GM23338 (cell line): ENCODE data around the gene CBX6. TPM values are rescaled to one million over a fixed set of nuclear protein-coding genes. Genes with fewer than 3 reads are reported as not detected.

Experiments used
- ATAC-seq: fragments of 200-7000 bp; cut with Tn5 transposase; 3 replicates; pipeline ENCODE4 v1.9.1; 2020
- DNase-seq: peaks from one replicate; pipeline ENCODE4 v3.0.0-alpha.2; 2015; ENCODE audit warnings: low spot score
- H2AFZ ChIP-seq: fragments of 200-600 bp; sonication (generic); 2 replicates; pipeline ENCODE4 v1.8.0; 2016; ENCODE audit warnings: antibody characterized with exemption, mild to moderate bottlenecking, moderate library complexity
- H3F3A ChIP-seq: fragments of 200-600 bp; sonication (generic); replicated peaks from 2 replicates; pipeline ENCODE4 v1.8.0; 2017; ENCODE audit warnings: antibody characterized with exemption, mixed run types, low read depth
- H3K27ac ChIP-seq: fragments of 200-600 bp; sonication (generic); 2 replicates; pipeline ENCODE4 v1.6.1; 2016; ENCODE audit warnings: low read depth
- H3K27me3 ChIP-seq: fragments of 200-600 bp; sonication (generic); 2 replicates; pipeline ENCODE4 v1.8.0; 2016; ENCODE audit warnings: mild to moderate bottlenecking, mixed run types, moderate library complexity; ENCODE audit not compliant: insufficient read depth
- H3K36me3 ChIP-seq: fragments of 200-600 bp; sonication (generic); 2 replicates; pipeline ENCODE4 v1.8.0; 2016; ENCODE audit warnings: mild to moderate bottlenecking; ENCODE audit not compliant: insufficient read depth
- H3K4me1 ChIP-seq: fragments of 200-600 bp; sonication (generic); 2 replicates; pipeline ENCODE4 v1.8.0; 2016; ENCODE audit warnings: mild to moderate bottlenecking, moderate library complexity; ENCODE audit not compliant: insufficient read depth
- H3K4me2 ChIP-seq: fragments of 200-600 bp; sonication (generic); 2 replicates; pipeline ENCODE4 v1.7.1; 2017; ENCODE audit warnings: mixed run types
- H3K4me3 ChIP-seq: fragments of 200-600 bp; sonication (generic); 2 replicates; pipeline ENCODE4 v1.6.1; 2016; ENCODE audit warnings: mixed run types
- H3K79me2 ChIP-seq: fragments of 200-600 bp; sonication (generic); replicated peaks from 2 replicates; pipeline ENCODE4 v1.8.0; 2017; ENCODE audit warnings: mild to moderate bottlenecking; ENCODE audit not compliant: insufficient read depth
- H3K9me2 ChIP-seq: fragments of 200-600 bp; sonication (generic); 2 replicates; pipeline ENCODE4 v1.8.0; 2017; ENCODE audit not compliant: insufficient read depth
- H4K20me1 ChIP-seq: fragments of 200-600 bp; sonication (generic); replicated peaks from 2 replicates; pipeline ENCODE4 v1.8.0; 2017; ENCODE audit warnings: mild to moderate bottlenecking; ENCODE audit not compliant: insufficient read depth
- H3K27ac Mint-ChIP-seq: 2 replicates; pipeline ENCODE4 v1.8.0; 2020; ENCODE audit warnings: inconsistent platforms, mild to moderate bottlenecking, moderate library complexity, mixed read lengths
- H3K27me3 Mint-ChIP-seq: 3 replicates; pipeline ENCODE4 v1.8.0; 2022; ENCODE audit warnings: low read depth, mild to moderate bottlenecking, moderate library complexity, mixed read lengths, inconsistent platforms; ENCODE audit not compliant: insufficient read depth, poor library complexity
- H3K36me3 Mint-ChIP-seq: 3 replicates; pipeline ENCODE4 v1.8.0; 2021; ENCODE audit warnings: low read depth, mild to moderate bottlenecking, inconsistent platforms, moderate library complexity, mixed read lengths
- H3K4me1 Mint-ChIP-seq: 3 replicates; pipeline ENCODE4 v1.8.0; 2020; ENCODE audit warnings: mild to moderate bottlenecking, inconsistent platforms, mixed read lengths
- H3K4me3 Mint-ChIP-seq: 3 replicates; pipeline ENCODE4 v1.8.0; 2021; ENCODE audit warnings: moderate library complexity, mild to moderate bottlenecking, inconsistent platforms, mixed read lengths
- H3K9me3 Mint-ChIP-seq: 3 replicates; pipeline ENCODE4 v1.8.0; 2020; ENCODE audit warnings: moderate library complexity, mild to moderate bottlenecking, inconsistent platforms, mixed read lengths
- CREB1 ChIP-seq: fragments of 250-450 bp; sonication (Bioruptor Pico); IDR thresholded peaks from 2 replicates; pipeline ENCODE4 v1.5.0; 2020; ENCODE audit warnings: low read depth, mild to moderate bottlenecking, moderate library complexity
- EZH2 ChIP-seq: fragments of 200-600 bp; sonication (generic); IDR thresholded peaks from one replicate; pipeline ENCODE4 v1.8.0; 2017; ENCODE audit warnings: antibody characterized with exemption, mild to moderate bottlenecking, low read depth; ENCODE audit not compliant: unreplicated experiment
- EZH2phosphoT487 ChIP-seq: fragments of 200-600 bp; sonication (generic); IDR thresholded peaks from one replicate; pipeline ENCODE4 v1.8.1; 2018; ENCODE audit warnings: antibody characterized with exemption; ENCODE audit not compliant: unreplicated experiment
- JUNB ChIP-seq: IDR thresholded peaks from one replicate; pipeline ENCODE4 v1.6.1; 2016; ENCODE audit warnings: antibody characterized with exemption; ENCODE audit not compliant: unreplicated experiment
- NANOG ChIP-seq: IDR thresholded peaks from 2 replicates; pipeline ENCODE4 v1.6.1; 2016; ENCODE audit warnings: antibody characterized with exemption, borderline replicate concordance
- ZNF331 ChIP-seq: fragments of 250-450 bp; sonication (Bioruptor Pico); IDR thresholded peaks from 2 replicates; pipeline ENCODE4 v1.5.0; 2020; ENCODE audit warnings: low read depth, mild to moderate bottlenecking, moderate library complexity
- polyA plus RNA-seq: library from polyadenylated mRNA; unstranded; fragments of >200 nt; fragmentation: Nextera tagmentation; extraction: Ambion mirVana; gene quantifications from 2 replicates; pipeline ENCODE4 v1.2.1, GENCODE V29; 2016
- total RNA-seq: library from RNA; depleted of rRNA; stranded (reverse); fragments of >200 nt; shearing (Covaris generic); gene quantifications from 2 replicates; pipeline ENCODE4 v1.2.3, GENCODE V29; 2014
- TF ChIP-seq, protein P1 (sequence below): IDR thresholded peaks from 2 replicates; pipeline ENCODE4 v1.6.1; 2016; ENCODE audit warnings: antibody characterized with exemption
- TF ChIP-seq, protein P2 (sequence below): IDR thresholded peaks from one replicate; pipeline ENCODE4 v1.6.1; 2018; ENCODE audit warnings: antibody characterized with exemption; ENCODE audit not compliant: unreplicated experiment

Gene CBX6
- total and polyA plus RNA-seq, 2 experiments from 2014 or later, result 18.5 to 23.0 TPM

DNA sequence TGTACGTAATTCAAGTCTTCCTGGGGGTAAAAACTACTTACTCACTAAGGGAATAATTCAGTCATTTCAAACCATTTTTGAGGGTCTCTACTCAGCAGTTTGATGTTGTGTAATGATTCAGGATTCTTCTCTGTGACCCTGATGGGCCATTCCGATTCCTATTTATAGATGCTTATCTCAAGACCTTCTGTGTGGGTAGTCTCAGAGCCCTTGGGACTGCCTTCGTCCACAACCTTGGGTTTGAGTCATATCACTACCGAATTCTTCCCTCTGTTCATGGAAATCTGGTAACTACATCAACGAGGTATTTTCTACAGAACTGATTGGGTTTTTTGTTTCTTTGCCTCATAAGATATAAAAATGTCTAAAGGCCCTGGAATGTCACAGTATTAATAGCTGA, 14.3 kb upstream of the CBX6 start (continued):
- TF ChIP-seq ZNF331, result no peak

DNA sequence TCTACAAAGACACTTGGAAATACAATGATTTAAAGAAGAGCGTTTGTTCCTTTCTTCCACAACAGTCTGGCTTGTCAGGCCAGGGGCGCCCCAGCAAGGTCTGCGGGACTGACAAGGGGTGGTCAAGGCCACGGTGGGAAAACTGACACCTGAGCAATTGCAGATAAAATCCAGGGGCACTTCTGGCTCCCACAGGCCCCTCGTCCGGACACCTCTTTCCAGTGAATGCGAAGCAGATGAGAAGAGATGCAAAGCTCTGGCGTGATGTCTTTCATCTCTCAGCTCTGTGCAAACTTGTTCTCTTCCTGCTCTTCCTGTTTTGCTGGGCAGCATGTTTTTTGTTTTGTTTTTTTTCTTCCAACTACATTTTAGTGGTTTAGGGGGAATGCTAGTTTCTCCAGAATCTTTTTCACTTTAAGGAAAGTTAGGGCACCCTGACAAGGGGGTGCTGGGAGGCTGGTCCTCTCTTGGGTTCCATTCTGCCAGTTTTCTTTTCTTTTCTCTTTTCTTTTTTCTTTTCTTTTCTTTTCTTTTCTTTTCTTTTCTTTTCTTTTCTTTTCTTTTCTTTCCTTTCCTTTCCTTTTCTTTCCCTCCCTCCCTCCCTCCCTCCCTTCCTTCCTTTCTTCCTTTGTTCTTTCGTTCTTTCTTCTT, 11.1 kb upstream of the CBX6 start:
- Histone ChIP-seq H3K79me2 (no peaks in the 10 kb centered on the region), H3K9me2 (no peaks in the 10 kb centered on the region; the same call in 1 of the 2 replicates), H3K4me3 (no peak overlapping the region), H3F3A (no peaks in the 10 kb centered on the region), H3K27me3 (no peaks in the 10 kb centered on the region), H4K20me1 (no peaks in the 10 kb centered on the region), H3K4me1 (no peaks in the 10 kb centered on the region), H3K4me2 (no peak overlapping the region), H3K36me3 (no peaks in the 10 kb centered on the region), H2AFZ (peak overlapping the region; percentile 53; the same call in 1 of the 2 replicates), H3K27ac (no peak overlapping the region)
- ATAC-seq (no peak), DNase-seq (no peak)
- H3K4me1 Mint-ChIP-seq, result peaks cover 11% of the 10 kb centered on the region; the same call in 2 of the 3 replicates
- no peak overlapping the region for H3K27ac Mint-ChIP-seq
- TF ChIP-seq JUNB, result no peak
- no peak for TF ChIP-seq CREB1 (CRISPR knock-in tag)
- no peak for TF ChIP-seq NANOG
- no peak for TF ChIP-seq EZH2
- no peak for TF ChIP-seq ZNF331
- no peak for TF ChIP-seq EZH2phosphoT487
- TF ChIP-seq, protein P1, sequence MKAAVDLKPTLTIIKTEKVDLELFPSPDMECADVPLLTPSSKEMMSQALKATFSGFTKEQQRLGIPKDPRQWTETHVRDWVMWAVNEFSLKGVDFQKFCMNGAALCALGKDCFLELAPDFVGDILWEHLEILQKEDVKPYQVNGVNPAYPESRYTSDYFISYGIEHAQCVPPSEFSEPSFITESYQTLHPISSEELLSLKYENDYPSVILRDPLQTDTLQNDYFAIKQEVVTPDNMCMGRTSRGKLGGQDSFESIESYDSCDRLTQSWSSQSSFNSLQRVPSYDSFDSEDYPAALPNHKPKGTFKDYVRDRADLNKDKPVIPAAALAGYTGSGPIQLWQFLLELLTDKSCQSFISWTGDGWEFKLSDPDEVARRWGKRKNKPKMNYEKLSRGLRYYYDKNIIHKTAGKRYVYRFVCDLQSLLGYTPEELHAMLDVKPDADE, result no peak
- TF ChIP-seq, protein P2, sequence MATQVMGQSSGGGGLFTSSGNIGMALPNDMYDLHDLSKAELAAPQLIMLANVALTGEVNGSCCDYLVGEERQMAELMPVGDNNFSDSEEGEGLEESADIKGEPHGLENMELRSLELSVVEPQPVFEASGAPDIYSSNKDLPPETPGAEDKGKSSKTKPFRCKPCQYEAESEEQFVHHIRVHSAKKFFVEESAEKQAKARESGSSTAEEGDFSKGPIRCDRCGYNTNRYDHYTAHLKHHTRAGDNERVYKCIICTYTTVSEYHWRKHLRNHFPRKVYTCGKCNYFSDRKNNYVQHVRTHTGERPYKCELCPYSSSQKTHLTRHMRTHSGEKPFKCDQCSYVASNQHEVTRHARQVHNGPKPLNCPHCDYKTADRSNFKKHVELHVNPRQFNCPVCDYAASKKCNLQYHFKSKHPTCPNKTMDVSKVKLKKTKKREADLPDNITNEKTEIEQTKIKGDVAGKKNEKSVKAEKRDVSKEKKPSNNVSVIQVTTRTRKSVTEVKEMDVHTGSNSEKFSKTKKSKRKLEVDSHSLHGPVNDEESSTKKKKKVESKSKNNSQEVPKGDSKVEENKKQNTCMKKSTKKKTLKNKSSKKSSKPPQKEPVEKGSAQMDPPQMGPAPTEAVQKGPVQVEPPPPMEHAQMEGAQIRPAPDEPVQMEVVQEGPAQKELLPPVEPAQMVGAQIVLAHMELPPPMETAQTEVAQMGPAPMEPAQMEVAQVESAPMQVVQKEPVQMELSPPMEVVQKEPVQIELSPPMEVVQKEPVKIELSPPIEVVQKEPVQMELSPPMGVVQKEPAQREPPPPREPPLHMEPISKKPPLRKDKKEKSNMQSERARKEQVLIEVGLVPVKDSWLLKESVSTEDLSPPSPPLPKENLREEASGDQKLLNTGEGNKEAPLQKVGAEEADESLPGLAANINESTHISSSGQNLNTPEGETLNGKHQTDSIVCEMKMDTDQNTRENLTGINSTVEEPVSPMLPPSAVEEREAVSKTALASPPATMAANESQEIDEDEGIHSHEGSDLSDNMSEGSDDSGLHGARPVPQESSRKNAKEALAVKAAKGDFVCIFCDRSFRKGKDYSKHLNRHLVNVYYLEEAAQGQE, result no peak
- H3K4me3 Mint-ChIP-seq, result no peak overlapping the region
- peaks cover 11% of the 10 kb centered on the region for H3K27me3 Mint-ChIP-seq
- H3K36me3 Mint-ChIP-seq, result no peaks in the 10 kb centered on the region
- H3K9me3 Mint-ChIP-seq, result peaks cover 3% of the 10 kb centered on the region; the same call in 1 of the 3 replicates
